SK-N-SH treated with all-trans-retinoic acid at 6 μM for 48 hours (cell line): ENCODE measurements around the gene ADH7.

Source experiments
- ATAC-seq: fragments of 200-7000 bp; cut with Tn5 transposase; 3 replicates; pipeline ENCODE4 v1.9.1; 2020; ENCODE audit warnings: mild to moderate bottlenecking, moderate library complexity
- ARNTL ChIP-seq: fragments of 450-650 bp; formaldehyde crosslinking; IDR thresholded peaks from 2 replicates; pipeline ENCODE4 v1.5.0; 2020; ENCODE audit warnings: low read depth, mild to moderate bottlenecking, moderate library complexity, borderline replicate concordance
- BACH2 ChIP-seq: fragments of 250-450 bp; sonication (Bioruptor Pico); IDR thresholded peaks from 2 replicates; pipeline ENCODE4 v1.9.0; 2021; ENCODE audit warnings: mild to moderate bottlenecking, borderline replicate concordance
- ESRRG ChIP-seq: fragments of 250-450 bp; sonication (Bioruptor Pico); IDR thresholded peaks from 2 replicates; pipeline ENCODE4 v1.6.1; 2021; ENCODE audit warnings: mild to moderate bottlenecking
- GLIS3 ChIP-seq: fragments of 250-450 bp; sonication (Bioruptor Pico); IDR thresholded peaks from 2 replicates; pipeline ENCODE4 v1.5.0; 2020; ENCODE audit warnings: mild to moderate bottlenecking, moderate library complexity
- ISL1 ChIP-seq: fragments of 250-450 bp; sonication (Bioruptor Pico); IDR thresholded peaks from 2 replicates; pipeline ENCODE4 v2.1.2; 2022; ENCODE audit warnings: mild to moderate bottlenecking, moderate library complexity
- OSR1 ChIP-seq: fragments of 250-450 bp; sonication (Bioruptor Pico); IDR thresholded peaks from 2 replicates; pipeline ENCODE4 v1.8.0; 2022; ENCODE audit warnings: moderate library complexity, mild to moderate bottlenecking, inconsistent platforms
- RARB ChIP-seq: fragments of 250-450 bp; sonication (Bioruptor Pico); IDR thresholded peaks from 2 replicates; pipeline ENCODE4 v1.8.0; 2021; ENCODE audit warnings: mild to moderate bottlenecking, moderate library complexity
- SNAI2 ChIP-seq: fragments of 250-450 bp; sonication (Bioruptor Pico); IDR thresholded peaks from 2 replicates; pipeline ENCODE4 v1.5.0; 2020; ENCODE audit warnings: mild to moderate bottlenecking, moderate library complexity
- TCF4 ChIP-seq: fragments of 250-450 bp; sonication (Bioruptor Pico); IDR thresholded peaks from 2 replicates; pipeline ENCODE4 v1.8.0; 2021; ENCODE audit warnings: mild to moderate bottlenecking, moderate library complexity, borderline replicate concordance
- TOX ChIP-seq: fragments of 250-450 bp; sonication (Bioruptor Pico); IDR thresholded peaks from 2 replicates; pipeline ENCODE4 v1.8.0; 2021; ENCODE audit warnings: mild to moderate bottlenecking, moderate library complexity, borderline replicate concordance
- ZC3H10 ChIP-seq: fragments of 250-450 bp; sonication (Bioruptor Pico); IDR thresholded peaks from 2 replicates; pipeline ENCODE4 v1.5.1; 2021; ENCODE audit warnings: mild to moderate bottlenecking, moderate library complexity
- ZFP3 ChIP-seq: fragments of 250-450 bp; sonication (Bioruptor Pico); IDR thresholded peaks from 2 replicates; pipeline ENCODE4 v1.5.0; 2020; ENCODE audit warnings: mild to moderate bottlenecking, moderate library complexity
- ZFP30 ChIP-seq: fragments of 450-650 bp; formaldehyde crosslinking; IDR thresholded peaks from 2 replicates; pipeline ENCODE4 v1.5.0; 2022; ENCODE audit warnings: mild to moderate bottlenecking, moderate library complexity
- ZNF565 ChIP-seq: fragments of 450-650 bp; formaldehyde crosslinking; conservative IDR thresholded peaks from 2 replicates; pipeline ENCODE4 v1.5.0; 2020; ENCODE audit warnings: low read depth, mild to moderate bottlenecking, moderate library complexity
- ZNF70 ChIP-seq: fragments of 450-650 bp; formaldehyde crosslinking; IDR thresholded peaks from 2 replicates; pipeline ENCODE4 v1.5.0; 2020; ENCODE audit warnings: mild to moderate bottlenecking, moderate library complexity
- ZNF8 ChIP-seq: fragments of 450-650 bp; formaldehyde crosslinking; IDR thresholded peaks from 2 replicates; pipeline ENCODE4 v1.5.0; 2020; ENCODE audit warnings: mild to moderate bottlenecking, moderate library complexity
- TF ChIP-seq, protein P1 (sequence below): fragments of 250-450 bp; sonication (Bioruptor Pico); IDR thresholded peaks from 2 replicates; pipeline ENCODE4 v1.5.0; 2020; ENCODE audit warnings: mild to moderate bottlenecking, moderate library complexity
- TF ChIP-seq, protein P2 (sequence below): fragments of 250-450 bp; sonication (Bioruptor Pico); IDR thresholded peaks from 2 replicates; pipeline ENCODE4 v1.8.0; 2021; ENCODE audit warnings: low read depth, mild to moderate bottlenecking, moderate library complexity, borderline replicate concordance
- TF ChIP-seq, protein P3 (sequence below): fragments of 250-450 bp; sonication (Bioruptor Pico); IDR thresholded peaks from 2 replicates; pipeline ENCODE4 v1.8.0; 2020; ENCODE audit warnings: mild to moderate bottlenecking, moderate library complexity, borderline replicate concordance
- TF ChIP-seq, protein P4 (sequence below): fragments of 250-450 bp; sonication (Bioruptor Pico); IDR thresholded peaks from 2 replicates; pipeline ENCODE4 v1.5.1; 2020; ENCODE audit warnings: low read depth, mild to moderate bottlenecking, moderate library complexity
- TF ChIP-seq, protein P5 (sequence below): fragments of 250-450 bp; sonication (Bioruptor Pico); IDR thresholded peaks from 2 replicates; pipeline ENCODE4 v1.5.1; 2021; ENCODE audit warnings: mild to moderate bottlenecking, moderate library complexity

The ADH7 gene

DNA sequence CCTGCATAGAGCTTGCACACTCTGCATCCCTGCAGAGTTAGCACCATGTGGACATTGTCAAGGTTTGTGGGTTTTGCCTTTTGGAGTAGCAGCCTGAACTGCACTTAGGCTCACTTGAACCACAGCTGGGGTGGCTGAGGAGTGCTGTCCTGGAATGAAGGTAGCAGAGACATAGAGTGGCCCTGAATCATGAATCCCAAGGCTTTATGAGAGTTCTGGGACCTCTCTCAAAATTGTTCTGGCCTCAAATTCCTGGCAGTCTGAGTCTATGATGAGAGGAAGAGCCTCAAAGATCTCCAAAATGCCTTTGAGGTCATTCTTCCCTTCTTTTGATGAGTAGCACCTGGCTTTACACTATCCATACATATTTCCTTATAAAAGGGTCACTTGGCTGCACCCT is 45.5 kb downstream of the ADH7 start:
- TF ChIP-seq ESRRG (no peak), SNAI2 (CRISPR knock-in tag) (no peak), BACH2 (CRISPR knock-in tag) (no peak), ZNF70 (CRISPR knock-in tag) (no peak), RARB (CRISPR knock-in tag) (no peak)
- TF ChIP-seq, protein P1, sequence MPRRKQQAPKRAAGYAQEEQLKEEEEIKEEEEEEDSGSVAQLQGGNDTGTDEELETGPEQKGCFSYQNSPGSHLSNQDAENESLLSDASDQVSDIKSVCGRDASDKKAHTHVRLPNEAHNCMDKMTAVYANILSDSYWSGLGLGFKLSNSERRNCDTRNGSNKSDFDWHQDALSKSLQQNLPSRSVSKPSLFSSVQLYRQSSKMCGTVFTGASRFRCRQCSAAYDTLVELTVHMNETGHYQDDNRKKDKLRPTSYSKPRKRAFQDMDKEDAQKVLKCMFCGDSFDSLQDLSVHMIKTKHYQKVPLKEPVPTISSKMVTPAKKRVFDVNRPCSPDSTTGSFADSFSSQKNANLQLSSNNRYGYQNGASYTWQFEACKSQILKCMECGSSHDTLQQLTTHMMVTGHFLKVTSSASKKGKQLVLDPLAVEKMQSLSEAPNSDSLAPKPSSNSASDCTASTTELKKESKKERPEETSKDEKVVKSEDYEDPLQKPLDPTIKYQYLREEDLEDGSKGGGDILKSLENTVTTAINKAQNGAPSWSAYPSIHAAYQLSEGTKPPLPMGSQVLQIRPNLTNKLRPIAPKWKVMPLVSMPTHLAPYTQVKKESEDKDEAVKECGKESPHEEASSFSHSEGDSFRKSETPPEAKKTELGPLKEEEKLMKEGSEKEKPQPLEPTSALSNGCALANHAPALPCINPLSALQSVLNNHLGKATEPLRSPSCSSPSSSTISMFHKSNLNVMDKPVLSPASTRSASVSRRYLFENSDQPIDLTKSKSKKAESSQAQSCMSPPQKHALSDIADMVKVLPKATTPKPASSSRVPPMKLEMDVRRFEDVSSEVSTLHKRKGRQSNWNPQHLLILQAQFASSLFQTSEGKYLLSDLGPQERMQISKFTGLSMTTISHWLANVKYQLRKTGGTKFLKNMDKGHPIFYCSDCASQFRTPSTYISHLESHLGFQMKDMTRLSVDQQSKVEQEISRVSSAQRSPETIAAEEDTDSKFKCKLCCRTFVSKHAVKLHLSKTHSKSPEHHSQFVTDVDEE (CRISPR knock-in tag) = no peak
- ATAC-seq = no peak

DNA sequence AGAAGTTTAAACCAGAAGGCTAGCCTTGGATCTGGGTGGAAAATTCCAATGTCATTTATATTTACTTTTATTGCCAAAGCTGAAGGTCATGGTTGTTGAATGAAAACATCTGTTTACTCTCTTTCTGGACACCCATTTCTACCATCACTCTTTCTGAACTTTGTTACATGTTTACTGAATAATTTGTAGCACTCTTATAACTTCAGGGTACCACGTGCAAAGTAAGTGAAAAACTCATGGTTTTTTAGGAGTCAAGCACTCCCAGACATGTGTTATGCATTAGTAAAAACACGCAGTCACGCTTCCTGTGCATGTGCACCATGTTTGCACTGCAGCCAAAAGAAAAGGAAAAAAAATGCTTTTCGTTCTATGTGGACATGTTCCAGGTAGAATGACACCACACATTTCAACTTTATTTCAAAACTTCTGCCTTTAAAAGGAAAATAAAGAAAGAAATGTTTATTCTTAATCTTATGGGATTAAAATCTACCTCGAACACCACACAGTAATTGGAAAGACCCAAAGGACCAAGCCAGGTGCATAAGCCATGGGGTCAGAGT is 51.2 kb downstream of the ADH7 start:
- ATAC-seq = peak; percentile 24; the same call in 1 of the 3 replicates
- no peak for TF ChIP-seq OSR1 (CRISPR knock-in tag)
- peak; percentile 38; the same call in 1 of the 2 replicates for TF ChIP-seq TCF4 (CRISPR knock-in tag)

DNA sequence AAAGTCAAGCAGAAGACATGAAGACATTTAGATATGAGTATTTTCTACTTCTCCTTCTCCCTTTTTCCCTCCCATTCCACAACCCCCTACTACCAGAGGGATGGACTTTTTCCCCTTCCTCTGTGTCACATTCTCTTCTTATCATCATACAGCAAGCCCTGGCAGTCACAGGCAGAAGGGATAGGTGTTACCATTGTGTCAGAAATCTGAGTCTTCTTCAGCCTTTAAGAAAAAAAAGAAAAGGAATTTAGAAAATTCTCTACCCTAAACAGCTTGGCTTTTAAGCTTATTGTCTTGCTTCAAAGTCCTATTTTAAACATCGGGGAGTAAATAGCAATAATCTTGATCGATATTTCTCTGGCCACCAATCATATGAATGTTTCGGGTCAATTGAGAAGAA is 51.7 kb downstream of the ADH7 start:
- TF ChIP-seq BACH2 (CRISPR knock-in tag) (no peak), RARB (CRISPR knock-in tag) (no peak), ZFP3 (no peak), ISL1 (CRISPR knock-in tag) (no peak), ZFP30 (no peak), ZC3H10 (CRISPR knock-in tag) (no peak), OSR1 (CRISPR knock-in tag) (no peak), ESRRG (no peak)

DNA sequence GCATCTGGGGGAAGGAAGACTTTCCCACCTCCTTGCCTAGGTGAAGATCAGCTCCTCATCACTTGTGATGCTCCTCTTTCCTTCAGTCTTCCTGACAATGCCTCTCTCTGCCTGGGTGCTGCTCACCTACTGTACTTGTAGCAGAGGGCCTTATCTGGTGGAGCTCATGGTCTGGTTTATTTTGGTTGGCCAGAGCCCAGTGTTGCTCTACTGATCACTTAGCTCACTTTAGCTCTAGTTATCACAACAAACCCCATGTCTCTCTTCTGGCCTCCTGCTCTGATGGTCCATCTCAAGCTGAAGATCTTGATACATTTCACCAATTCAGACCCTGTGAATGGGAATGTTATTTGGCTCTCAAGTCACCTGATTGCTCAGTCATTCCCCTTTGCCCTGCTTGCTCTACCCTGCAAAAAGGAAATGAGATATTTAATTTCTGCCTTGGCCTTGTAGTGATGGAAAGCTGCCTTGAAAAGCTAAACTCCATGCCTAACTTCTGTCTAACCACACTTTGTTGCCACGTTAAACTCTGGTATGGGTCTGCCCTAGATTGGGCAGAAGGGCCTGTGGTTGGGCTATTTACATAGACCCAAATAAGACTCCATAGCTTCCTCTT is 52.3 kb downstream of the ADH7 start:
- no peak for ATAC-seq
- TF ChIP-seq OSR1 (CRISPR knock-in tag) (no peak), TOX (CRISPR knock-in tag) (no peak), BACH2 (CRISPR knock-in tag) (no peak), ZNF565 (CRISPR knock-in tag) (no peak), ZNF8 (no peak), TCF4 (CRISPR knock-in tag) (no peak), ARNTL (CRISPR knock-in tag) (no peak), ESRRG (no peak), SNAI2 (CRISPR knock-in tag) (no peak), RARB (CRISPR knock-in tag) (no peak), ZNF70 (CRISPR knock-in tag) (no peak), GLIS3 (no peak)
- TF ChIP-seq, protein P2, sequence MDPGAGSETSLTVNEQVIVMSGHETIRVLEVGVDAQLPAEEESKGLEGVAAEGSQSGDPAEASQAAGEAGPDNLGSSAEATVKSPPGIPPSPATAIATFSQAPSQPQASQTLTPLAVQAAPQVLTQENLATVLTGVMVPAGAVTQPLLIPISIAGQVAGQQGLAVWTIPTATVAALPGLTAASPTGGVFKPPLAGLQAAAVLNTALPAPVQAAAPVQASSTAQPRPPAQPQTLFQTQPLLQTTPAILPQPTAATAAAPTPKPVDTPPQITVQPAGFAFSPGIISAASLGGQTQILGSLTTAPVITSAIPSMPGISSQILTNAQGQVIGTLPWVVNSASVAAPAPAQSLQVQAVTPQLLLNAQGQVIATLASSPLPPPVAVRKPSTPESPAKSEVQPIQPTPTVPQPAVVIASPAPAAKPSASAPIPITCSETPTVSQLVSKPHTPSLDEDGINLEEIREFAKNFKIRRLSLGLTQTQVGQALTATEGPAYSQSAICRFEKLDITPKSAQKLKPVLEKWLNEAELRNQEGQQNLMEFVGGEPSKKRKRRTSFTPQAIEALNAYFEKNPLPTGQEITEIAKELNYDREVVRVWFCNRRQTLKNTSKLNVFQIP (CRISPR knock-in tag) = no peak
- TF ChIP-seq, protein P3, sequence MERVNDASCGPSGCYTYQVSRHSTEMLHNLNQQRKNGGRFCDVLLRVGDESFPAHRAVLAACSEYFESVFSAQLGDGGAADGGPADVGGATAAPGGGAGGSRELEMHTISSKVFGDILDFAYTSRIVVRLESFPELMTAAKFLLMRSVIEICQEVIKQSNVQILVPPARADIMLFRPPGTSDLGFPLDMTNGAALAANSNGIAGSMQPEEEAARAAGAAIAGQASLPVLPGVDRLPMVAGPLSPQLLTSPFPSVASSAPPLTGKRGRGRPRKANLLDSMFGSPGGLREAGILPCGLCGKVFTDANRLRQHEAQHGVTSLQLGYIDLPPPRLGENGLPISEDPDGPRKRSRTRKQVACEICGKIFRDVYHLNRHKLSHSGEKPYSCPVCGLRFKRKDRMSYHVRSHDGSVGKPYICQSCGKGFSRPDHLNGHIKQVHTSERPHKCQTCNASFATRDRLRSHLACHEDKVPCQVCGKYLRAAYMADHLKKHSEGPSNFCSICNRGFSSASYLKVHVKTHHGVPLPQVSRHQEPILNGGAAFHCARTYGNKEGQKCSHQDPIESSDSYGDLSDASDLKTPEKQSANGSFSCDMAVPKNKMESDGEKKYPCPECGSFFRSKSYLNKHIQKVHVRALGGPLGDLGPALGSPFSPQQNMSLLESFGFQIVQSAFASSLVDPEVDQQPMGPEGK (CRISPR knock-in tag) = no peak
- TF ChIP-seq, protein P4, sequence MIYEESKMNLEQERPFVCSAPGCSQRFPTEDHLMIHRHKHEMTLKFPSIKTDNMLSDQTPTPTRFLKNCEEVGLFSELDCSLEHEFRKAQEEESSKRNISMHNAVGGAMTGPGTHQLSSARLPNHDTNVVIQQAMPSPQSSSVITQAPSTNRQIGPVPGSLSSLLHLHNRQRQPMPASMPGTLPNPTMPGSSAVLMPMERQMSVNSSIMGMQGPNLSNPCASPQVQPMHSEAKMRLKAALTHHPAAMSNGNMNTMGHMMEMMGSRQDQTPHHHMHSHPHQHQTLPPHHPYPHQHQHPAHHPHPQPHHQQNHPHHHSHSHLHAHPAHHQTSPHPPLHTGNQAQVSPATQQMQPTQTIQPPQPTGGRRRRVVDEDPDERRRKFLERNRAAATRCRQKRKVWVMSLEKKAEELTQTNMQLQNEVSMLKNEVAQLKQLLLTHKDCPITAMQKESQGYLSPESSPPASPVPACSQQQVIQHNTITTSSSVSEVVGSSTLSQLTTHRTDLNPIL = no peak
- TF ChIP-seq, protein P5, sequence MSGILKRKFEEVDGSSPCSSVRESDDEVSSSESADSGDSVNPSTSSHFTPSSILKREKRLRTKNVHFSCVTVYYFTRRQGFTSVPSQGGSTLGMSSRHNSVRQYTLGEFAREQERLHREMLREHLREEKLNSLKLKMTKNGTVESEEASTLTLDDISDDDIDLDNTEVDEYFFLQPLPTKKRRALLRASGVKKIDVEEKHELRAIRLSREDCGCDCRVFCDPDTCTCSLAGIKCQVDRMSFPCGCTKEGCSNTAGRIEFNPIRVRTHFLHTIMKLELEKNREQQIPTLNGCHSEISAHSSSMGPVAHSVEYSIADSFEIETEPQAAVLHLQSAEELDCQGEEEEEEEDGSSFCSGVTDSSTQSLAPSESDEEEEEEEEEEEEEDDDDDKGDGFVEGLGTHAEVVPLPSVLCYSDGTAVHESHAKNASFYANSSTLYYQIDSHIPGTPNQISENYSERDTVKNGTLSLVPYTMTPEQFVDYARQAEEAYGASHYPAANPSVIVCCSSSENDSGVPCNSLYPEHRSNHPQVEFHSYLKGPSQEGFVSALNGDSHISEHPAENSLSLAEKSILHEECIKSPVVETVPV (CRISPR knock-in tag) = no peak

More for the DNA sequence above, 51.7 kb downstream of the ADH7 start:
- ATAC-seq = no peak
